GM21717 (cell line): ENCODE results near the gene NISCH.
A peak's percentile ranks its signal among the peaks of the same experiment; 100 is the strongest.
"Not testable (repeated sequence)": the region's sequence is repeated elsewhere in the genome, so short reads cannot be mapped to it uniquely, and the experiment has no call there.

ENCODE experiments used
- ATAC-seq: cut with Tn5 transposase; IDR thresholded peaks from one replicate; pipeline ENCODE4 v1.9.1; 2021; ENCODE audit warnings: mild to moderate bottlenecking, moderate library complexity; ENCODE audit not compliant: unreplicated experiment

Gene NISCH

DNA sequence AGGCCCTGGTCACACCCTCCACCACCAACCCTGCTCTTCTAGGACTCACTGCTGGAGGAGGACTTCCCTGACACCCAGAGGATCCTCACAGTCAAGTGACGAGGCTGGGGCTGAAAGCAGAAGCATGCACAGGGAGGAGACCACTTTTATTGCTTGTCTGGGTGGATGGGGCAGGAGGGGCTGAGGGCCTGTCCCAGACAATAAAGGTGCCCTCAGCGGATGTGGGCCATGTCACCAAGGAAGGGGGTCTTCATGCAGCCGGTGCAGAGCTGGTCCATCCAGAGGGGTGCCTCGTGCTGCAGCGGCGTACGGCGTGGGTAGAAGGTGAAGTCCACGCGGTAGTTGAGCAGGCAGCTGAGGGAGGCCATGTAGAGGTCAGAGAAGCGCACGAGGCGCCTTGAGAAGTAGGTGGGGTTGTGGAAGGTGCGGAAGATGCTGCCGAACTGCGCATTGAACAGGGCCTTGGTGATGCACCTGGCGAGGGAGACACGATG is 68.9 kb downstream of the NISCH start:
- ATAC-seq: no peak

DNA sequence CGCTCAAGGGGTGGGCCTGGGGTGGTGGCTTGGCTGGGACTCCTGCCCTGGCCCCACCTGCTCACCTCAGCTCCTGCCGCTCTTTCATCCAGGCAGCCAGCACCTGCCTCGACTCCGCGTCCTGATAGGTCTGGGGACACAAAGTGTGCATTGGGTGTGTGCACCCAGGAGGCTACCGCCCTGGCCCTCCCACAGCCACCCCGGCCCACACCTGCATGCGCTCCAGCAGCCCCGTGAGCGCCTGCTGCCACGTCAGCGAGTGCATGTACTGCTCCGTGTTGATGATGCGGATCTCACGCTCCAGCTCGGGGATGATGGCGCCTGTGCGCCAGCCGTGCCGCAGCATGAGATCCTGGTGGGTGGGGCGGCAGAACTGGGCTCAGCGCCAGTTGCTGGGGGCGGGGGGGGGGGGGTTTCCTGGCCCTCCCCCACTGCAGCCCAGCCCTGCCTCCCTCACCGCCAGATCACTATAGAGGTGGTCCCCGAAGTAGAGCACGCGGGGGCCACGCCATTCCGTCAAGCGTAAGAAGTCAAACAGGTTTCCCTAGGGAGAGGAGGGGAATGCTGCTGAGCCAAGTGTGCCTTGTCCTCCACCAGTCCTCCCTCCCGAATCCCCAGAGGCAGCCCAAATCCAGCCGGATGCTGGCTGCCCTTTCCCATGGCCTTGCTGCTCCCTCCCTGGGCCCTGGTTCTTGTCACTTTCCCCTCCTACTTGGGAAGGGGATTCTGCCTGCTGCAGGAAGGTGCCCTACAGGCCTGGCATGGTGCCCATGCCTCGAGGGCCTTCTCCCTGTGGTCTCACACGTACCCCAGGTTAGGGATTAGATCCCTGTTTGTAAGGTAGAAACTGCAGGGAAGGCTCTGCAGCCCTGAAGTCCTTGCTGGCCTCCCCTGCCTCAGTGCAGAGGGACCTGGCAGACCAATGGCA is 69.6 kb downstream of the NISCH start:
- ATAC-seq: no peak

- ATAC-seq: no peak
These were observed 70.5 kb downstream of the NISCH start for GRCh38 chr3:52525680-52526561.

DNA sequence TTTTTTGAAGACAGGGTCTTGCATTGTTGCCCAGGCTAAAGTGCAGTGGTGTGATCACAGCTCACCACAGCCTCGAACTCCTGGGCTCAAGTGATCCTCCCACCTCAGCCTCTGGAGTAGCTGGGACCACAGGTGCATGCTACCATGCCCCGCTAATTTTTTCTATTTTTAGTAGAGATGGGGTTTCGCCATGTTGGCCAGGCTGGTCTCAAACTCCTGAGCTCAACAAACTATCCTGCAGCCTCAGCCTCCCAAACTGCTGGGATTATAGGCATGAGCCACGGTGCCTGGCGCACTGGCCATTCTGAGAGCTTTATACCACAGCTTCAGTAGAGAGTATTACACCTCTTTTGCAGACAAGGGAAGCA is 71.3 kb downstream of the NISCH start:
- ATAC-seq: not testable (repeated sequence)

- no peak for ATAC-seq
These were observed 71.8 kb downstream of the NISCH start for GRCh38 chr3:52527039-52527731.

DNA sequence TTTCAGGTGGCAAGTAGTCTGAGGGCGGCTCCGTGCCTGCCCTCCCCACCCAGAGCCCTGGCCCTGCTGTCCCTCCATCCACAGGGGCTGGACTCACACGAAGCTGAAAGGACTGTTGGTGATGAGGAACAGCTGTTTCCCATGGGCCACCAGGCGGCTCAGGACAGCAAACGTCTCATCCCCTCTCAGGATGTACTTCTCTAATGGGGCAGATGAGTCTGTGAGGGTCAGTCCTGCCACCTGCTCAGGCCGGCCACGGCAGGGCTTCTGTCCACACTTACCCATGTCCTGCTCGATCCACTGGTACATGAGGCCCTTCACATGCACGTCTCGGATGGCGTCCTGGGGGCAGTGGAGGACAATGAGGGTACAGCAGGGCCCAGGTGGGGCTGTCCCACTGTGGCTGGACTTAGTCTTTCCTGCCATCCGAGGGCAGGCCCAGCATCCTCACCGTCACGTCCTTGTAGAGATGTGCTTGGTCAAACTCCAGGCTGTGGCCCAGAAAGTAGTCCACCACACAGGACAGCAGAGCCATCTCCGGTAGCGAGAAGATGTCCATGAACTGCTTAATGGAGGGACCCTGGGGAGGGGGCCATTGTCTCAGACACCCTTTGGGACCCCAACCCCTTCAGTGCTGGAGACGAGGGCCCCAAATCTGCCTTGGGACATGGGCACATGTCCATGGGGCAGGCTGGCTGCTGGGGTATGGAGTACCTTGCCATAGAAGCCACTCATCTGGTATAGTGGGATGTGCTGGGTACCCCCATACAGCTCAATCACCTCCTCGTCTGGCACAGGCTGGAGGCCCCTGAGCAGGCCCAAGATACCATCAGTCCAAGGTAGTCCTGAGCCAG is 72.6 kb downstream of the NISCH start:
- no peak for ATAC-seq

DNA sequence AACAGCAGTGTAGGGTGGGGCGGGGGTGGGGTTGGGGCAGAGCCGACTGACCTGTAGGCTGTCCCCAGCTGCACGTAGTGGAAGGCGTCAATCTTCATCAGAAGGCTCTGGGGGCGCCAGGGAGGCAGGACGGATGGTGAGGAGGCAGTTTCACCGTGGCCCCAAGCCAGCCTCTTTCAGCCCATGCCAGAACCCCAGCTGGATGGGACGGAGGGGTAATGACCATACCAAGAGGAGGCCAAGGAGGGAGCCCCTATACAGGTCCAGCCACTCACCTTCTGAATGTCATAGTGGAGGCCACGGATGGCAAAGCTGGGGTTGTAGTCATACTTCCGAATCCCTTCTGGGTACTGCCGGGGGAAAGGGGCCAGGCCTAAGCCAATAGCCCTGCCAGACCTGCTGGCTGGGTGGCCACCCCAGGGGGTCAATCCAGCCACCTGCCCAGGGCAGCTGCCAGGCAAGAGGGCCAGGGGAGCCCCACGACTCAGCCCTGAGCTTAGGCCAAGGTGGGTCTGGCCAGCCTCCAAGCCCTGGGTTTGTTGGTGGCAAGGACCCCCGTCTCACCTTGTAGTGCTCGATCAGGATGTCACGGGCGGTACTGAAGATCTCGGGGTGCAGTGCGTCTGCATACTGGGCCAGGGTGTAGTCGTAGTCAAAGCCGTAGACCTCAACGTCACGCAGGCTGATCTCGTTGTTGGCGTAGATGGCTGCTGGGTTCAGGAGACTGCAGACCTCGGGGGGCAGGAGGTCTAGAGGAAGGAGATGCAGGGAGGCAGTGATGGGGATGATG is 73.4 kb downstream of the NISCH start:
- ATAC-seq: no peak

GRCh38 chr3:52529376-52530333 is 74.3 kb downstream of the NISCH start:
- no peak for ATAC-seq

DNA sequence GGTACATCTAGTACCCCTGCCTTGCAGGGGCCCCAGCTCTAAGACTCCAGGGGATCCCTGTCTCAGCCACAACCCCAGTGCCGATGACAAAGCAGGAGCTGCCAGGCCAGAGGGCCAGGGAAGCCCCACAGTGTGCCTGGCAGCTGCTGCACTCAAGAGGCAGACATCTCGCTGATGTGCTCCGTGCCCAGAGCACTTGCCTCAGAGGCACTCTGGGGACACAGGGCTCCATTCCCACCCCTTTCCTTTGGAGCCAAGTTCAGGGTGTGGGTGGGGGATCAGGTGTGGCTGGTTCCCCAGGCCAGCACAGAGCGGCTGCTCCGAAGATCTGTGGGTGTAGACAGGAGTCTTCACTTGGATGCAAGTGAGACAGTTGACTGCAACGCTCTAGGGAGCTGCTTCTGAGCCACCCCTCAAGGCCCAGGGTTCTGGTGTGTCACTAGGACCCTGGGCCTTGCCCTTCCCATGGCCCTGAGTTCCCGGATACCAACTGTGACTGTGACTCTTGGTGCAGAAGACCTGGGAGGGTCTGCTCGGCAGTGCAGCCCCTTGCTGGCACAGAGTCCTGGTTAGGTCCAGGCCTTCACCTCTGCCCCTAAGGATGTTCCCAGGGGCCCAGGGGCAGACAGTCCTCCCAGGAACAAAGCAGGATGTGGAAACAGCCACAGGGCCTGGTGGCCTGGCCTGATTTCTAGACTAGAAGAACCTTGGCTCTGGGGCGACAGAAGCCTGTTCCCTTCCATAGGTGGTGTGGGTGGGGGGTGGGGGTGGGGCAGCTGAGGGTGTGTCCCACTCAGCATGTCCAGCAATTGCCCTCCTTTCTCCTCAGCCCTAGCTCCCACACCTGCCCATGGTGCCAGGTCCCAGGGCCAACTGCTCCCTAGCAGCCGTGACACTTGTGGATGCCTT is 75.8 kb downstream of the NISCH start:
- no peak for ATAC-seq

DNA sequence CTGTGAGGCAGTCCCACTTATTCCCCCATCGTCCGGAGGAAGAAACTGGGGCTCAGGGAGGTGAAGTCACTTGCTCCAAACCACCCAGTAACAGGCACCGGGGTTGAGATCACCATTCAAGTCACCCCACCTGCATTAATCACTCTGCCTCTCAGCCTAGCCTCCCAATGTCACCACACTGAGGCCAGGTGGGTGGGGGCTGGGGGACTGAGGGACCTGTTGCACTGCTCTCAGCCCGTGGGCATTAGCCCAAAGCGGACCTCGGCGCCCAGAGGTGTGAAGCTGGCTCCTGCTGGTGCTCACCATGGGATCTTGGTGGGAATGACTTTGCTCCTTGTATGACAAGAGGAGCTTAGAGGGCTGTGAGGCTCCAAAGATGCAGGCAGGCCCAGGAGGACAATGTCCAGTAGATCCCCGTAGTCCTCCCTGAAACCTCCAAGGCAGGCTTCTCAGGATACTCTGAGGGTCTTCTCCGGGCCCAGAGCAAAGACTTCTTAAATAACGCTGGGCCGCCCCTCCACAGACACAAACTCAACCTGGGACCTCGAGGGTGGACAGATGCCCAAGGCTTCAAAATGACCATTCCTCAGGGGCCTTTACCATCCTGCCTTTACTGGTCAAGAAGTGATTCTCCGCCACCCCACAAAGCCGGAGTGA is 76.6 kb downstream of the NISCH start:
- ATAC-seq: no peak

- no peak for ATAC-seq
These were observed 77.1 kb downstream of the NISCH start for GRCh38 chr3:52532517-52532837.

DNA sequence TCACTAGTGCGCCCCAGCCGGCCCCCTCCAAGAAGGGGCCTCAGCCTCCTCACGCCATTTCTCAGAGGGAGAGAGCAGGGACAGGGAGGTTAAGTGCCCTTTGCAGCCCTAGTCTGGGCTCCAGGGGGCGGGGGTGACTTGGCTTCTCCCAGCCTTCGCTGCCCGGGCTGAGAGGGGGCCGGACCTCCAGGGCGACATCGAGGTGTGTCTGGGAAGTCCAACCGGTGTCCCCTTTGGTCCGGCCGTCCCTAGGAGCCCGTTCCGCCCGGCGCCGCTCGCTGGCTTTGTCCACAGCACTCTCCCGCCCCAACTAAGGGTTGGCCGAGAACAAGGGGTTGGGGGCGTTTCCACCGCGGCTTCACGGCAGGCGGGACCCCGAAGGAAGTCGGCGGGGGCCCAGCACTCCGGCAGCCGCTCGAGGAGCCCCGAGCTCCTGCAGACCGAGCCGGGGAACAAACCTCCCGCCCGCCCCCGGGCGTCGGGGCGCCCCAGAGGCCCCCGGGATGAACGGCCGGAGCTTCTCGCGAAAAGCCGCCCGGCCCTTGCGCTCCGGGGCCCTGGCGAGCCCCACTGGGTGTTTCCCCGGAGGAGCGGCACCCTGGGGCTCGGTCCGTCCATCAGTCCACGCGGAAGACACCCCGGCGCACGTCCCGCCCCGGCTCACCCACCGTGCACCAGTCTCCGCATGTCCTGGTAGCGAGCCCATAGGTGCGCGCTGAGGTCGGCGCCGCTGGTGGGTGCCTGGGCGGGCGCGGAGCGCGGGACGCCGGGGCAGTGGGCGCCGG is 77.6 kb downstream of the NISCH start:
- ATAC-seq: no peak

DNA sequence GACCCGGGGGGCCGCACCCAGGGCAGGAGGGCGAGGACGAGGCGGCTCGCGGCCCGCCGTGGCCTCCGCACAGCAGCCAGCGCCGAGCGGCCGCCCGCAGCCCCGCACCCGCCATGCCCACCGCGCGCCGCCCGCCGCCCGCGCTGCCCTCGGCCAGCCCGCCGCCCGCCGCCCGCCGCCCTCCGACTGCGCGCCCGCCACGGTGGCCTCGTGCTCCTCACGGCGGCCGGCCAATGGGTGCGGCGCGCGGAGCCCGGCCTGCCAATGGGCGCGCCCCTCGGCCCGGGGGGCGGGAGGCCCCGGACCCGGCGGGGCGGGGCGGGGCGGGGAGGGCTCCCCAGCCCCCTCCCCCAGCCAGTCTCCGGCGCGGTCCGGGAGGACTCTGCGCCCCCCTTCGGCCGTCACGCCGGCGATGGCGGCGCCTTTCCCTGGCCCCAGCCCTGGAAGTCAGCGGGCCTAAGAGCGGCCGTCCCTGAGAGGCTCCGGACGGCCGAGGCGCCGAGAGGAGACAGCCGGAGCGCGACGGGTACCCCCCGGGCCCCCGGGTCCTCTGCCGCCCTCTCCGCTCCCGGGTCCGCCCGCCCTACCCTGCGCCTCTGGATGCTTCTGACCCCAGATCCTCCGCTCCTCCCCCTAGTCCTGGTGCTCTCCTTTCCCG is 78.3 kb downstream of the NISCH start, which contains the start of gene NT5DC2:
Gene NT5DC2, minus strand, starts transcription at position 235 of the 658 bp plus-strand sequence. Its CDS starts 120 bp downstream, at position 115.
- ATAC-seq: peak; percentile 29

DNA sequence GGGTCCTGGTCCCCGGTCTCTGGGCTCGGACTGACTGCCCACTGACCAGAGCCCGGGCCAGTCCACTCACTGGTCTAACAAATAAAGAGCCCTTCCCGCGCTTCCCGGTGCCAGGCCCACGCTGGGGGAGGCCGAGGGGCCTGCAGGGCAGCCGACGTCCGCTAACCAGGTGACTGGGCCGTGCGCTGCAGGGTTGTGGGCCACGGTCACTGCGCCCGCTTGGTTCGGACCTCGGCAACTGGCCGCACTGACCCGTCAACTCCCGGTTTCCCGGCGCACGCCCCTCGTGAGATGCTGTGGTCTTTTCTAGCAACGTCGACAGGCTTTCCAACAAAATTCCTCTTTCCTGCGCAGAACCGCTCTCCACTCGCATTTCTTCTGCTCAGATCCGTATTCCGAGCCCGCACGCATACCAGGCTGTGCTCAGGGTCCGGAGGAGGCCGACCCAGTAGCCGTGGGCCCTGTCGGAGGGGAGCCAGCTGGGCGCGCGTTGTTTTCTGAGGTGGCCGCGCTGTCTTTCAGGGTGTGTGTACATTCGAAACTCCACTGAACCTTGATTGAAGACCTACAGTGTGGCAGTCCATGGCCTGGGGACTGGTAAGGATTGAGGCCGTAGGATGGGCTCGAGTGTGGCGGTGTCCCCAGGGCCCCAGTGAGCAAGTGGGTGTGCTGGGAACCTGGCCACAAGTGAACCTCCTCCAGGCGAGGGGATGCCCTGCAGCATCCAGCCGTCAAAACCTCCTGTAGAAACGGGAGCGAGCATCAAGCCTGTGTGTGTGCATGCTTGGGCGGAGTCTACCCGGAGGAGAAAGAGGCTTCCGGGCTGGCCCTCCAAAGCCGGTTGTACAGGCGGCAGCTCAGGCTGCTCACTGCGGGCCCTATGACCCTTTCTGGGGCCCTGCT is 79.1 kb downstream of the NISCH start:
- no peak for ATAC-seq
